OCI-LY7 (cell line): ENCODE results near the gene SPRR1A. TPM values are rescaled to one million over a fixed set of nuclear protein-coding genes. Genes with fewer than 3 reads are reported as not detected.

Experiments used
- BruUV-seq: library from RNA; stranded (reverse); fragments of 400-500 nt; replicated peaks from 2 replicates; lab custom pipeline; 2021; lab: Mats Ljungman, UMichigan
- CTCF ChIA-PET: fragments of 300-600 bp; sonication (Branson Sonifier 250); formaldehyde crosslinking; loops from one replicate; lab custom pipeline; 2022; ENCODE audit warnings: antibody characterized with exemption; ENCODE audit not compliant: unreplicated experiment; lab: Charles Lee
- POLR2A ChIA-PET: fragments of 300-600 bp; sonication (Branson Sonifier 250); formaldehyde crosslinking; loops from one replicate; lab custom pipeline; 2022; ENCODE audit warnings: antibody characterized with exemption; lab: Charles Lee
- DNase-seq: peaks from one replicate; pipeline ENCODE4 v3.0.0-alpha.2; 2015; ENCODE audit warnings: low spot score
- H2AFZ ChIP-seq: fragments of 200-600 bp; sonication (generic), shearing (Covaris generic); 2 replicates; pipeline ENCODE4 v1.6.1; 2014; ENCODE audit warnings: mild to moderate bottlenecking, antibody characterized with exemption, low read length, moderate library complexity
- H3K27ac ChIP-seq: fragments of 200-600 bp; sonication (generic); 2 replicates; pipeline ENCODE4 v1.5.1; 2014; ENCODE audit warnings: mixed run types, low read depth, mild to moderate bottlenecking, moderate library complexity, low read length, inconsistent platforms; ENCODE audit not compliant: poor library complexity, severe bottlenecking
- H3K36me3 ChIP-seq: fragments of 200-600 bp; sonication (generic); 2 replicates; pipeline ENCODE4 v1.6.1; 2014; ENCODE audit warnings: mild to moderate bottlenecking, antibody characterized with exemption, low read length, moderate library complexity, mixed read lengths; ENCODE audit not compliant: insufficient read depth
- H3K4me1 ChIP-seq: fragments of 200-600 bp; sonication (generic); 2 replicates; pipeline ENCODE4 v1.5.1; 2014; ENCODE audit warnings: mild to moderate bottlenecking, low read length; ENCODE audit not compliant: insufficient read depth, poor library complexity, severe bottlenecking
- H3K4me2 ChIP-seq: fragments of 200-600 bp; sonication (generic); 2 replicates; pipeline ENCODE4 v1.6.1; 2014; ENCODE audit warnings: mild to moderate bottlenecking, low read length
- H3K4me3 ChIP-seq: fragments of 200-600 bp; sonication (generic); 2 replicates; pipeline ENCODE4 v1.5.1; 2014; ENCODE audit warnings: mild to moderate bottlenecking, low read depth, low read length; ENCODE audit not compliant: poor library complexity, severe bottlenecking
- H3K79me2 ChIP-seq: fragments of 200-600 bp; sonication (generic); 2 replicates; pipeline ENCODE4 v1.6.1; 2016; ENCODE audit warnings: low read depth, mild to moderate bottlenecking, low read length, moderate library complexity, mixed read lengths; ENCODE audit not compliant: insufficient read depth
- H3K9me2 ChIP-seq: fragments of 200-600 bp; sonication (generic); 2 replicates; pipeline ENCODE4 v1.6.1; 2016; ENCODE audit warnings: mild to moderate bottlenecking, low read length, mixed read lengths; ENCODE audit not compliant: insufficient read depth
- H3K9me3 ChIP-seq: fragments of 200-600 bp; sonication (generic); 2 replicates; pipeline ENCODE4 v1.6.1; 2014; ENCODE audit warnings: mild to moderate bottlenecking, mixed run types, low read length, mixed read lengths
- H4K20me1 ChIP-seq: fragments of 200-600 bp; sonication (generic); 2 replicates; pipeline ENCODE4 v1.6.1; 2014; ENCODE audit warnings: mild to moderate bottlenecking, antibody characterized with exemption, low read length, moderate library complexity, mixed read lengths; ENCODE audit not compliant: insufficient read depth
- EZH2phosphoT487 ChIP-seq: fragments of 200-600 bp; sonication (generic); IDR thresholded peaks from 2 replicates; pipeline ENCODE4 v1.6.1; 2018; ENCODE audit warnings: low read depth, borderline replicate concordance, mild to moderate bottlenecking, mixed run types, antibody characterized with exemption, low read length, moderate library complexity, mixed read lengths
- intact Hi-C: fragments of 100-400 bp; cut with micrococcal nuclease; formaldehyde crosslinking; loops from one replicate; pipeline ENCODE4 v1.10.0; 2022; ENCODE audit not compliant: unreplicated experiment
- total RNA-seq, 2 experiments: library from RNA; depleted of rRNA in 1 of 2; stranded (reverse); fragments of >200 nt in 1 of 2; shearing (Covaris generic) in 1 of 2; gene quantifications; 2 replicates each; pipeline ENCODE4 v1.2.3, GENCODE V29; 2014 to 2022
- TF ChIP-seq, protein P1 (sequence below): fragments of 200-600 bp; sonication (generic); conservative IDR thresholded peaks from 2 replicates; pipeline ENCODE4 v1.5.1; 2014; ENCODE audit warnings: mild to moderate bottlenecking, antibody characterized with exemption, low read length, moderate library complexity, mixed read lengths

The SPRR1A gene
- total RNA-seq, 2 experiments from 2014 or later, result not detected

DNA sequence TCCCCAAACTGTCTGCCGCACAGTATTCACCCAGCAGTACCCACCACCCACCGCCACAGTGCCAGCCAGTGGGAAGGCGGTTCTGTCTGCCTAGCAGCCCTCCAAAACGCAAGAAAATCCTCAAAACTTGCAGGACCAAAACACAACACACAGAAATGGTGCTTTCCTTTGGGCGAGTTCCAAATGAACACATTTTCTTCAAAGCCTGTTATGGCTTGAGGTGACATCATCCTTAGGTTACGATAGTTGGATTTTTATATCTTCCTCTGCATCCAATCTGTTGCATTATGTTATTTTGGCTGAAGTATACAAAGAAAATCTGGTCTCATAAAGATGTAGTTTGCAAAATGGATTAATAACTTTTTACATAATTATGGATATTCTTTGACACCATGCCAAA lies 9.3 kb downstream of the SPRR1A start:
- Histone ChIP-seq H3K9me3 (no peaks in the 10 kb centered on the region), H3K9me2 (no peaks in the 10 kb centered on the region), H3K4me2 (no peak overlapping the region), H4K20me1 (no peaks in the 10 kb centered on the region), H3K4me3 (no peak overlapping the region), H3K27ac (no peak overlapping the region), H3K4me1 (no peaks in the 10 kb centered on the region), H3K79me2 (no peaks in the 10 kb centered on the region), H3K36me3 (no peaks in the 10 kb centered on the region), H2AFZ (no peak overlapping the region)
- BruUV-seq, result no TSS peak
- CTCF ChIA-PET, result no interaction called here
- DNase-seq, result no peak
- TF ChIP-seq EZH2phosphoT487, result no peak
- TF ChIP-seq, protein P1, sequence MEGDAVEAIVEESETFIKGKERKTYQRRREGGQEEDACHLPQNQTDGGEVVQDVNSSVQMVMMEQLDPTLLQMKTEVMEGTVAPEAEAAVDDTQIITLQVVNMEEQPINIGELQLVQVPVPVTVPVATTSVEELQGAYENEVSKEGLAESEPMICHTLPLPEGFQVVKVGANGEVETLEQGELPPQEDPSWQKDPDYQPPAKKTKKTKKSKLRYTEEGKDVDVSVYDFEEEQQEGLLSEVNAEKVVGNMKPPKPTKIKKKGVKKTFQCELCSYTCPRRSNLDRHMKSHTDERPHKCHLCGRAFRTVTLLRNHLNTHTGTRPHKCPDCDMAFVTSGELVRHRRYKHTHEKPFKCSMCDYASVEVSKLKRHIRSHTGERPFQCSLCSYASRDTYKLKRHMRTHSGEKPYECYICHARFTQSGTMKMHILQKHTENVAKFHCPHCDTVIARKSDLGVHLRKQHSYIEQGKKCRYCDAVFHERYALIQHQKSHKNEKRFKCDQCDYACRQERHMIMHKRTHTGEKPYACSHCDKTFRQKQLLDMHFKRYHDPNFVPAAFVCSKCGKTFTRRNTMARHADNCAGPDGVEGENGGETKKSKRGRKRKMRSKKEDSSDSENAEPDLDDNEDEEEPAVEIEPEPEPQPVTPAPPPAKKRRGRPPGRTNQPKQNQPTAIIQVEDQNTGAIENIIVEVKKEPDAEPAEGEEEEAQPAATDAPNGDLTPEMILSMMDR, result no peak
- intact Hi-C loops, result no loop called here
- POLR2A ChIA-PET, result no interaction called here

DNA sequence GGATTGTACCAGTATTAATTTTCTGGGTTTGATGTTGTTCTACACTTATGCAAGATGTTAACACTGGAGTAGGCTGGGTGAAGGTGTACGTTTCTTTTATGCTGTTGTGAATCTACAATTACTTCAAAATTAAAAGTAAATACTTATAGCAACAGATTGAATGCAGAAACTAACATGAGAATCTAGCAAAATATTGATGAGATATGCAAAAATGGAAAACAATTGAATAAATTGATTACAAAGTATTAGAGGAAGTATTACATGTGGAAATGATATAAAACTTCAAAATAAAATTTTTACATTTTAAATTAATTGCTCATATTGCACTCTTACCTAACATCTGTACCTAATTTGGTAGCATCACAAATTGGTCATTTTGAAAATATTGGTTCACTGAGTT lies 12.0 kb downstream of the SPRR1A start:
- Histone ChIP-seq H3K4me2 (no peak overlapping the region), H4K20me1 (no peaks in the 10 kb centered on the region), H3K9me3 (no peaks in the 10 kb centered on the region), H3K27ac (no peak overlapping the region), H2AFZ (no peak overlapping the region), H3K9me2 (no peaks in the 10 kb centered on the region), H3K79me2 (no peaks in the 10 kb centered on the region), H3K36me3 (no peaks in the 10 kb centered on the region), H3K4me3 (no peak overlapping the region), H3K4me1 (no peaks in the 10 kb centered on the region)
- DNase-seq, result no peak
- intact Hi-C loops, result no loop called here
- TF ChIP-seq, protein P1, result no peak
- BruUV-seq, result no TSS peak
- CTCF ChIA-PET, result no interaction called here
- POLR2A ChIA-PET, result interaction anchor here (0.6 kb wide), 1 partner anchor 295 kb away, joined by 3 read pairs; no protein-coding TSS in a partner anchor

DNA sequence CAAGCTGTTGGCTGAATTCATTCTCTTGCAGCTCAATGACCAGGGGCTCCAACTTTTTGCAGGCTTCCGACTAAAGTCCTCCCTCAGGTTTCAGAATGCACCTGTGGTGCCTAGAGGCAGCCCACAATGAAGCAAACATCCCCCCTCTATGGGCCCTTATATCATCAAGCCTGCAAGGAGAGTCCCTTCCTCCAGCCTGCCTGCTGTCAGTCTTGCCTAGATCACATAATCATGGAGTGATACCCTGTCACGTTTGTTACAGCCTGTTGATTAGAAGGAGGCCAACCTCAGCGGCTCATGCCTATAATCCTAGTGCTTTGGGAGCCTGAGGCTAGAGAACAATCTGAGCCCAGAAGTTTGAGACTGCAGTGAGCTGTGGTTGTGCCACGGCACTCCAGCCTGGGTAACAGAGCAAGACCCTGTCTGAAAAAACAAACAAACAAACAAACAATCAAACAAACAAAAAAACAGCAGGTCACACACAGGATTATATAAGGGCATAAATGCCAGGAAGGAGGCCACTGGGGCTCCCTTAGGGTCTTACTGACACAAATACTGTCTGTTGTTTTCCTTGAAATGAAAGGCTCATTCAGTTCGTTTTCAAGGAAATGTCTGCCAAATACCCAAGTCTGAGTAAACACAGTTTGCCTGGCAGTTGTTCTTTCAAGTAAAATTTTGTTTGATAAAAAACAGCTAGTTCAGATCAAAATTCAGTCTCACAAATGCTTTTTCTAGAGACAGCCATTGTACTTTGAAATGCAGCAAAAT lies 12.9 kb downstream of the SPRR1A start:
- no peak overlapping the region for H3K4me3 ChIP-seq
- no peaks in the 10 kb centered on the region for H4K20me1 ChIP-seq
- no peak overlapping the region for H3K4me2 ChIP-seq
- no peaks in the 10 kb centered on the region for H3K9me3 ChIP-seq
- no TSS peak for BruUV-seq
- H3K9me2 ChIP-seq, result no peaks in the 10 kb centered on the region
- H3K79me2 ChIP-seq, result no peaks in the 10 kb centered on the region
- ChIA-PET CTCF (no interaction called here), POLR2A (interaction anchor here (0.7 kb wide), 1 partner anchor 890 kb away, joined by 3 read pairs; no protein-coding TSS in a partner anchor)
- no peak for TF ChIP-seq EZH2phosphoT487
- TF ChIP-seq, protein P1, result no peak
- no peak overlapping the region for H2AFZ ChIP-seq
- DNase-seq, result no peak
- H3K4me1 ChIP-seq, result no peaks in the 10 kb centered on the region
- intact Hi-C loops, result no loop called here
- H3K27ac ChIP-seq, result no peak overlapping the region
- H3K36me3 ChIP-seq, result no peaks in the 10 kb centered on the region
